Posterior vena cava (tissue), 2 donors: ENCODE results near the gene NR5A2. TPM values are rescaled to one million over a fixed set of nuclear protein-coding genes. Genes with fewer than 3 reads are reported as not detected.

Experiments
- DNase-seq: peaks from one replicate; pipeline ENCODE4 v3.0.0-alpha.2; 2020; ENCODE audit warnings: low spot score
- intact Hi-C, 2 donors: fragments of 100-400 bp; cut with DNase I; formaldehyde crosslinking; loops; one replicate each; pipeline versions ENCODE4 v1.14.1 to v1.14.2; 2022 to 2023
- total RNA-seq, 2 donors: library from RNA; stranded (reverse); fragmentation: NEBNext Ultra II Directional; extraction: Animal tissue kit (Norgen Biotek cat#: 25700); gene quantifications; one replicate each; pipeline ENCODE4 v1.2.1, GENCODE V29; 2021
- donor health status: DM: yes; HTN: yes; CAD: no.
- donor health status: DM: yes; HTN: yes; CAD: no.

Gene NR5A2
- total RNA-seq, 2 donors from 2014 or later: 0.95 to 3.1 TPM

GRCh38 chr1:200223207-200223606, 195.7 kb downstream of the NR5A2 start:
- intact Hi-C loops: no loop called here
- DNase-seq: no peak

GRCh38 chr1:200223613-200224012, 196.1 kb downstream of the NR5A2 start:
- DNase-seq: no peak
- intact Hi-C loops: no loop called here

DNA sequence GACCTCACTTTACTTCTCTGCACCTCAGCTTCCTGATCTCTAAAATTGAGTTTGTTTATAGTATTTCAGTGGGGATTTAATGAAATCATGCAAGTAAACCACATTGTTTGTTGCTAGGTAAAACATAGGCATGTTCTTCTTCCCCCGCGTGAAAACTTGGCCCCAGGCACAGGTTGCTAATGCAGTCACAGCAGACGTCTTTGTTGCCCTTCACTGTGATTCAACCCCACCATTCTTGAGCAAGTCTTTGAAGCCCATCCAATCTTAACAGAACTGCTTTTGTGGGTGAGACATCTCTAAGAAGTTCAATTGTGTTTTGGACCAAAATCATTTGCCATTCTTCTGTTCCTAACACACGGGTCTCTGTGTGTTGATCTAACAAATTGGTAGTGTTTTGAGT, 196.8 kb downstream of the NR5A2 start:
- DNase-seq: no peak
- intact Hi-C loops: no loop called here

- DNase-seq: no peak
- intact Hi-C loops: no loop called here
Observed at GRCh38 chr1:200226268-200226968, 198.9 kb downstream of the NR5A2 start.

DNA sequence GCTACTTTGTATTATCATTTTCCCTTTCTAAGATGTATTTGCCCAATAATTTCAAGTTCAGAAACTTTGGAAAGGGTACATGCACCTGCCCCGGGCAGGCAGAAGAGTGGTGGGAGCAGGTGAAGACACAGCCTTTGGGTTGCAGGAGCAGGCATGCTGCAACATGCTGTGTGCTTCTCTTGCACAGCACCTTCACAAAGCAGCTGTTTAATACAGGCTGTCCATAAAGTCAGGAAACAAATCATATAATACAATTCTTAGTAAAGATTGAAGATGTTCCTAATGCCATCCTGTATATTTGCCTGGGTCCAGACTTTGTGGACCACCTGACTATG, 199.4 kb downstream of the NR5A2 start:
- intact Hi-C loops: no loop called here

More for the DNA sequence above, 199.4 kb downstream of the NR5A2 start:
- DNase-seq: no peak
